ENCODE results near the gene PLPPR3. TPM values are rescaled to one million over a fixed set of nuclear protein-coding genes. Genes with fewer than 3 reads are reported as not detected.
A peak's percentile ranks its signal among the peaks of the same experiment; 100 is the strongest.

The PLPPR3 gene
- total and polyA plus RNA-seq, 12 donors = not detected

DNA sequence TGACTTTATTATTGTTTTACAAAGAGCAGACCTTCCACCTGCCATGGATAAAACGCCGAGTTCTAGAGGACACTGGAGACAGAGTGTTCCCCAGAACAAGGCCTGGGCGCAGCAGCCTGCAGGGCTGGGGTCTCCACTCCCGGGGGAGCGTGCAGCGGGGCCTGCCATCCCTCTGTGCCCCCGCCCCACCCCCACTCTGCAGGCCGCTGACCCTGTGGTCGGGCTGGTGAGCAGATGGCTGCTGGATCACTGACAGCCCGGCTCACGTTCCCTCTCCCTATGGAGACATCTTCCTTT, 33.1 kb downstream of the PLPPR3 start:
- ATAC-seq (peak in 2 of 8 donors; percentile 1 to 26), DNase-seq (no peak)
- TF ChIP-seq, protein P1, sequence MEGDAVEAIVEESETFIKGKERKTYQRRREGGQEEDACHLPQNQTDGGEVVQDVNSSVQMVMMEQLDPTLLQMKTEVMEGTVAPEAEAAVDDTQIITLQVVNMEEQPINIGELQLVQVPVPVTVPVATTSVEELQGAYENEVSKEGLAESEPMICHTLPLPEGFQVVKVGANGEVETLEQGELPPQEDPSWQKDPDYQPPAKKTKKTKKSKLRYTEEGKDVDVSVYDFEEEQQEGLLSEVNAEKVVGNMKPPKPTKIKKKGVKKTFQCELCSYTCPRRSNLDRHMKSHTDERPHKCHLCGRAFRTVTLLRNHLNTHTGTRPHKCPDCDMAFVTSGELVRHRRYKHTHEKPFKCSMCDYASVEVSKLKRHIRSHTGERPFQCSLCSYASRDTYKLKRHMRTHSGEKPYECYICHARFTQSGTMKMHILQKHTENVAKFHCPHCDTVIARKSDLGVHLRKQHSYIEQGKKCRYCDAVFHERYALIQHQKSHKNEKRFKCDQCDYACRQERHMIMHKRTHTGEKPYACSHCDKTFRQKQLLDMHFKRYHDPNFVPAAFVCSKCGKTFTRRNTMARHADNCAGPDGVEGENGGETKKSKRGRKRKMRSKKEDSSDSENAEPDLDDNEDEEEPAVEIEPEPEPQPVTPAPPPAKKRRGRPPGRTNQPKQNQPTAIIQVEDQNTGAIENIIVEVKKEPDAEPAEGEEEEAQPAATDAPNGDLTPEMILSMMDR (IDR thresholded peaks at IDR 0.05) = no peak
- intact Hi-C loops (cut with DNase I) = no loop called here
- Histone ChIP-seq H3K27ac (peak overlapping the region; percentile 48 to 88 (median 80)), H3K4me1 (peaks cover 7 to 75% (median 45%) of the 10 kb centered on the region in 9 donors), H3K27me3 (no peaks in the 10 kb centered on the region), H3K4me3 (peak overlapping the region in 5 of 10 donors; percentile 4 to 32 (median 25)), H3K9me3 (no peaks in the 10 kb centered on the region), H3K36me3 (no peaks in the 10 kb centered on the region)
- 57 to 64% methylated on average over 11 of the region's 11 CpGs for WGBS, 2 donors

DNA sequence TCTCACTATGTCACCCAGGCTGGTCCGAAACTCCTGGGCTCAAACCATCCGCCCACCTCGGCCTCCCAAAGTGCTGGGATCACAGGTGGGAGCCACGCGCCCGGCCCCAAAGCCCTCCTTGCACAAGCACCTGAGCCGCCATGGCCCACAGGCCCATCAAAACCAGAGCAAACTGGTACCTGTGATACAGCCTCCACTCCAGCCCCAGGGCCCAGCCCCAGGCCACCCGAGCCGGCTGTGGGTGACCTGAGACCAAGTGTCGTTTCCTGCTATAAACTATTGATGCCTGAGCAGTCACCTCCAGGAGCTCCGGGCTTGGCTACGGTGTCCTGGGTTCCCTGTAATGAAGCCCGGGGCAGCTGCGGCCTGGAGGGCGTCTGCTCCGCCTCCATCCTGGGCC, 34.2 kb downstream of the PLPPR3 start:
- H3K9me3 ChIP-seq = no peaks in the 10 kb centered on the region
- H3K4me3 ChIP-seq = no peak overlapping the region
- no peaks in the 10 kb centered on the region for H3K27me3 ChIP-seq
- DNase-seq (no peak), ATAC-seq (no peak)
- WGBS, 2 donors = 85 to 88% methylated on average over 16 of the region's 16 CpGs
- intact Hi-C loops (cut with DNase I) = no loop called here
- peak overlapping the region in 9 of 10 donors; percentile 27 to 88 (median 79) for H3K27ac ChIP-seq
- TF ChIP-seq, protein P1 (IDR thresholded peaks at IDR 0.05) = no peak
- H3K4me1 ChIP-seq = peaks cover 9 to 77% (median 42%) of the 10 kb centered on the region in 9 donors
- H3K36me3 ChIP-seq = no peaks in the 10 kb centered on the region

DNA sequence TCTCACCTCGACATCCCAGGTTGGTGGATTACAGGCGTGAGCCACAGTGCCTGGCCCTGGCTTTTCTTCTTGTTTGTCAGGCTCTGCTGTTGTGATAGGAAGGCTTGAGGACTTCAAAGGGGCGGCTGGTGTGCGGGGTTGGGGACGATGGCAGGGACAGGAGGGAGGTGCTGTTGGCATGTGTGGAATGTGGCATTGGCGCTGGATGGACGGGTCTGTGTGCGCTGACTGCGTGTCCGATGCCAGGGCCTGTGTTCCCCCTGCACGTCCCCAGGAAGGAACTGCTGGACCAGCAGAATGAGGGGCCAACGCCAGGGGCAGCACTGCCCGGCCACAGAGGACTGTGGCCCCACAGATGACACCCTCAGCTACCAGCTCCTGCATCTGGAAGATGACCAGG, 37.2 kb downstream of the PLPPR3 start:
- no peaks in the 10 kb centered on the region for H3K36me3 ChIP-seq
- peak overlapping the region in 2 of 10 donors; percentile 33 to 39 for H3K4me3 ChIP-seq
- ATAC-seq = no peak
- intact Hi-C loops (cut with DNase I) = no loop called here
- WGBS, 2 donors = 44 to 52% methylated on average over 13 of the region's 13 CpGs
- TF ChIP-seq, protein P1 (IDR thresholded peaks at IDR 0.05) = no peak
- no peak for DNase-seq
- H3K9me3 ChIP-seq = no peaks in the 10 kb centered on the region
- peaks cover 0 to under 1% (median 0%) of the 10 kb centered on the region in 7 donors for H3K27me3 ChIP-seq
- H3K27ac ChIP-seq = peak overlapping the region in 6 of 10 donors; percentile 30 to 89 (median 80)
- peaks cover 7 to 74% (median 25%) of the 10 kb centered on the region in 9 donors for H3K4me1 ChIP-seq

DNA sequence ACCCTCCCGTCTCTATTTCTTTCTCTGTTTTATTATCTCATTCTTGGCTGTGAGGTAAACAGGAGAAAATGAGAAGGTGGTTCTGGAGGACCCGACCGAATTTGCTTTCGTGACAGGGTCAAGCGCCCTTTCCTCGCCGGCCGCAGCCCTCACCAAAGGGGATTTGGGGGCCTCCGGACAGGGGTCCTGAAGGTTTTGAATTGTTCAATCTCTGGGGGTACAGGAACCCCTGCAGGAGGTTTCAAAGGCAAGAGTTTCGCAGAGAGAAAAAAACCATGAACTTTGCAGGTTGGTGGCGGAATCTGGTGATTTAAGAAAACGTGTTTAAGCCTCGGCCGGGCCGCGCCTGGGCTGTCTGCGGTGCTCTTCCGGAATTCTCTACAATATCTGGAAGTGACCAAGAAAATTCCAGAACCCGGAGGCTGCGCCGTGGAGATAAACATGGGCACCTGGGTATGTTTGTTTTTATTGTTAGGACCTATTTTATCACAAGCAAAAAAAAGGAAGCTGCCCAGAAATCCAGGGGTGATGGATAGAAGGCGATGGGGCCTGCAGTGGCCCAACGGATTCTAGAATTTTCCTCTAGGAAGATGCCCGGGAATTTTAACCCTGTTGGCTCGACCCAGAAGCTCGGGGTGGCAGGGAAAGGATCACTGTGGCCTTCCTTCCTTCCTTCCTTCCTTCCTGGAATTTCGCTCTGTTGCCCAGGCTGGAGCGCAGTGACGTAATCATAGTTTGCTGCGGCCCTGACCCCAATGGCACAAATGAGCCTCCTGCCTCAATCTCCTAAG, 38.7 kb downstream of the PLPPR3 start:
- TF ChIP-seq, protein P1 (IDR thresholded peaks at IDR 0.05) = no peak
- intact Hi-C loops (cut with DNase I) = loop anchor here in 1 of 10 donors (2.0 kb wide), 1 partner anchor 14 kb away; the partner anchor contains the start of gene PTBP1

More for the DNA sequence above, 38.7 kb downstream of the PLPPR3 start:
- Histone ChIP-seq H3K9me3 (no peaks in the 10 kb centered on the region), H3K27ac (peak overlapping the region in 9 of 10 donors; percentile 55 to 92 (median 79)), H3K36me3 (no peaks in the 10 kb centered on the region), H3K4me3 (peak overlapping the region in 8 of 10 donors; percentile 25 to 50 (median 36)), H3K27me3 (peaks cover 0 to 4% (median 0%) of the 10 kb centered on the region in 7 donors), H3K4me1 (peaks cover 7 to 70% (median 22%) of the 10 kb centered on the region in 9 donors)
- peak in 7 of 8 donors; percentile 46 to 73 (median 67) for ATAC-seq
- no peak for DNase-seq
- WGBS, 2 donors = 65 to 69% methylated on average over 30 of the region's 30 CpGs

Data from heart right ventricle (tissue), 16 donors.